B cell (primary cell): ENCODE data around the gene RAP1GAP. TPM values are rescaled to one million over a fixed set of nuclear protein-coding genes. Genes with fewer than 3 reads are reported as not detected.

Experiments
- ATAC-seq: fragments of 200-7000 bp; cut with Tn5 transposase; one replicate; pipeline ENCODE4 v1.10.0; 2021; ENCODE audit warnings: low read depth, mild to moderate bottlenecking, moderate number of reproducible peaks, moderate library complexity
- CTCF ChIA-PET: fragments of 350-600 bp; sonication (Branson Sonifier 250); formaldehyde crosslinking; loops from one replicate; lab custom pipeline; 2021; ENCODE audit warnings: antibody characterized with exemption, inconsistent platforms; lab: Charles Lee
- POLR2A ChIA-PET: fragments of 350-600 bp; sonication (Branson Sonifier 250); formaldehyde crosslinking; loops from one replicate; lab custom pipeline; 2021; ENCODE audit warnings: antibody characterized with exemption; lab: Charles Lee
- DNase-seq: peaks from one replicate; pipeline ENCODE4 v3.0.0; 2013
- H2AFZ ChIP-seq: 2 replicates; pipeline ENCODE4 v1.6.1; 2012; ENCODE audit warnings: mild to moderate bottlenecking, low read depth, low read length; ENCODE audit not compliant: insufficient read depth, poor library complexity, severe bottlenecking
- H3K27ac ChIP-seq, 2 donors: 1 replicate in 1 of 2; 2 replicates in 1 of 2; pipeline ENCODE4 v1.5.1; 2012 to 2013; ENCODE audit warnings: low read length in 2 of 2, mild to moderate bottlenecking in 2 of 2, moderate library complexity in 1 of 2
- H3K27me3 ChIP-seq, 4 experiments: fragments of 200-600 bp in 1 of 4; sonication (generic) in 1 of 4; replicated peaks in 1 of 4; 1 replicate in 2 of 4; 2 replicates in 2 of 4; pipeline versions ENCODE4 v1.6.1 to v1.7.0; 2013 to 2016; ENCODE audit warnings: low read length in 3 of 4, mild to moderate bottlenecking in 2 of 4, mixed read lengths in 1 of 4, moderate library complexity in 1 of 4; ENCODE audit not compliant: insufficient read depth in 4 of 4, control insufficient read depth in 3 of 4; ENCODE audit errors: control extremely low read depth in 1 of 4
- H3K36me3 ChIP-seq, 2 experiments: replicated peaks in 1 of 2; 1 replicate in 1 of 2; 2 replicates in 1 of 2; pipeline versions ENCODE4 v1.6.1 to v1.7.1; 2013; ENCODE audit warnings: low read length in 1 of 2; ENCODE audit not compliant: insufficient read depth in 2 of 2, control insufficient read depth in 1 of 2; ENCODE audit errors: control extremely low read depth in 1 of 2, extremely low read depth in 1 of 2
- H3K4me1 ChIP-seq, 2 donors: fragments of 200-600 bp in 1 of 2; sonication (generic) in 1 of 2; 1 replicate in 1 of 2; 2 replicates in 1 of 2; pipeline versions ENCODE4 v1.5.1 to v1.6.1; 2013 to 2017; ENCODE audit warnings: low read length in 2 of 2; ENCODE audit not compliant: control insufficient read depth in 2 of 2, insufficient read depth in 2 of 2
- H3K4me2 ChIP-seq: replicated peaks from 2 replicates; pipeline ENCODE3; 2012; ENCODE audit warnings: mild to moderate bottlenecking, low read depth, low read length; ENCODE audit not compliant: poor library complexity, severe bottlenecking
- H3K4me3 ChIP-seq, 5 experiments: fragments of 200-600 bp in 1 of 5; sonication (generic) in 1 of 5; 1 replicate in 3 of 5; 2 replicates in 2 of 5; pipeline versions ENCODE4 v1.5.1 to v1.7.0; 2011 to 2016; ENCODE audit warnings: low read length in 4 of 5, mild to moderate bottlenecking in 4 of 5, low read depth in 2 of 5, control low read depth in 1 of 5, moderate library complexity in 1 of 5; ENCODE audit not compliant: insufficient read depth in 1 of 5; ENCODE audit errors: control extremely low read depth in 1 of 5, extremely low read depth in 1 of 5
- H3K79me2 ChIP-seq: fragments of 200-600 bp; sonication (generic); one replicate; pipeline ENCODE4 v1.6.0; 2016; ENCODE audit warnings: low read length; ENCODE audit not compliant: control insufficient read depth, insufficient read depth
- H3K9ac ChIP-seq: fragments of 200-600 bp; sonication (generic); 2 replicates; pipeline ENCODE4 v1.6.1; 2017; ENCODE audit warnings: mild to moderate bottlenecking, low read length, moderate library complexity
- H3K9me3 ChIP-seq, 3 donors: one replicate each; pipeline versions ENCODE4 v1.6.1 to v1.7.1; 2013; ENCODE audit warnings: low read length in 2 of 3; ENCODE audit not compliant: control insufficient read depth in 2 of 3, insufficient read depth in 1 of 3; ENCODE audit errors: control extremely low read depth in 1 of 3
- H4K20me1 ChIP-seq: 2 replicates; pipeline ENCODE4 v1.6.0; 2012; ENCODE audit warnings: mild to moderate bottlenecking, low read length; ENCODE audit not compliant: insufficient read depth, control insufficient read depth, poor library complexity, severe bottlenecking
- H3K27ac Mint-ChIP-seq: one replicate; pipeline ENCODE4 v1.8.0; 2021; ENCODE audit warnings: mixed read lengths
- H3K27me3 Mint-ChIP-seq: one replicate; pipeline ENCODE4 v1.8.0; 2021; ENCODE audit warnings: mixed read lengths
- H3K4me1 Mint-ChIP-seq: one replicate; pipeline ENCODE4 v1.8.0; 2021; ENCODE audit warnings: mixed read lengths
- H3K4me3 Mint-ChIP-seq: one replicate; pipeline ENCODE4 v1.8.0; 2021; ENCODE audit warnings: mixed read lengths
- H3K9me3 Mint-ChIP-seq: one replicate; pipeline ENCODE4 v1.8.0; 2022; ENCODE audit warnings: mixed read lengths; ENCODE audit not compliant: insufficient read depth
- CTCF ChIP-seq: fragments of 200-600 bp; IDR thresholded peaks from one replicate; pipeline ENCODE4 v1.8.0; 2022; ENCODE audit warnings: antibody characterized with exemption, mild to moderate bottlenecking
- EZH2 ChIP-seq: IDR thresholded peaks from 2 replicates; pipeline ENCODE4 v1.6.1; 2012; ENCODE audit warnings: borderline replicate concordance, low read depth, mild to moderate bottlenecking, moderate library complexity, low read length; ENCODE audit not compliant: insufficient read depth, poor library complexity, severe bottlenecking
- WGBS: methylation state at CpG from one replicate; pipeline ENCODE4 v1.1.5; 2013; ENCODE audit warnings: missing lambda C conversion rate; ENCODE audit not compliant: insufficient coverage; 5-methylcytosine and 5-hydroxymethylcytosine counted together
- intact Hi-C: fragments of 100-400 bp; cut with micrococcal nuclease; formaldehyde crosslinking; loops from one replicate; pipeline ENCODE4 v1.10.0; 2022
- polyA plus RNA-seq: library from polyadenylated mRNA; depleted of rRNA; stranded (reverse); fragments of >200 nt; gene quantifications from 2 replicates; pipeline ENCODE4 v1.2.3, GENCODE V29; 2012
- total RNA-seq, 2 donors: library from RNA; stranded (reverse); fragments of 120-200 nt in 1 of 2; gene quantifications; 1 replicate in 1 of 2; 2 replicates in 1 of 2; pipeline versions ENCODE4 v1.2.3 to v1.2.4, GENCODE V29; 2013 to 2022

The RAP1GAP gene
- total and polyA plus RNA-seq, 2 donors (not counting 1 experiment from before 2014, with no cell fraction given), result 0.07 to 0.09 TPM

GRCh38 chr1:21644348-21644747 is 24.8 kb downstream of the RAP1GAP start:
- WGBS, result 95% methylated on average over 10 of the region's 10 CpGs
- POLR2A ChIA-PET, result no interaction called here

GRCh38 chr1:21643624-21644023 is 25.5 kb downstream of the RAP1GAP start:
- Histone ChIP-seq H3K4me2 (no peak overlapping the region), H3K36me3 (no peaks in the 10 kb centered on the region), H3K27ac (no peak overlapping the region), H3K9me3 (peaks cover 0 to 5% (median 0%) of the 10 kb centered on the region in 3 donors), H3K9ac (no peak overlapping the region), H3K4me1 (no peaks in the 10 kb centered on the region), H4K20me1 (no peaks in the 10 kb centered on the region), H3K79me2 (no peaks in the 10 kb centered on the region), H3K27me3 (peaks cover 0 to 34% (median 8%) of the 10 kb centered on the region in 4 experiments), H2AFZ (no peak overlapping the region), H3K4me3 (no peak overlapping the region)
- no peak for DNase-seq
- no peak overlapping the region for H3K27ac Mint-ChIP-seq
- peaks cover 51% of the 10 kb centered on the region for H3K27me3 Mint-ChIP-seq
- ChIA-PET CTCF (no interaction called here), POLR2A (no interaction called here)
- WGBS, result 100% methylated on average over 2 of the region's 5 CpGs
- no peak for ATAC-seq
- no peaks in the 10 kb centered on the region for H3K9me3 Mint-ChIP-seq
- TF ChIP-seq EZH2 (no peak), CTCF (no peak)
- intact Hi-C loops, result no loop called here
- H3K4me1 Mint-ChIP-seq, result no peaks in the 10 kb centered on the region
- H3K4me3 Mint-ChIP-seq, result no peak overlapping the region

More at GRCh38 chr1:21644348-21644747, 24.8 kb downstream of the RAP1GAP start:
- no peak for DNase-seq
- Histone ChIP-seq H3K9me3 (peaks cover 0 to 5% (median 0%) of the 10 kb centered on the region in 3 donors), H2AFZ (no peak overlapping the region), H3K4me2 (no peak overlapping the region), H3K9ac (no peak overlapping the region), H3K27ac (no peak overlapping the region), H3K27me3 (peaks cover 0 to 41% (median 12%) of the 10 kb centered on the region in 4 experiments), H4K20me1 (no peaks in the 10 kb centered on the region), H3K36me3 (no peaks in the 10 kb centered on the region), H3K79me2 (no peaks in the 10 kb centered on the region), H3K4me1 (no peaks in the 10 kb centered on the region), H3K4me3 (no peak overlapping the region)
- no peak overlapping the region for H3K4me3 Mint-ChIP-seq
- no peaks in the 10 kb centered on the region for H3K9me3 Mint-ChIP-seq
- H3K27me3 Mint-ChIP-seq, result peaks cover 55% of the 10 kb centered on the region
- no peak overlapping the region for H3K27ac Mint-ChIP-seq
- no peak for ATAC-seq
- no peak for TF ChIP-seq CTCF
- TF ChIP-seq EZH2, result no peak
- intact Hi-C loops, result no loop called here
- CTCF ChIA-PET, result no interaction called here
- no peaks in the 10 kb centered on the region for H3K4me1 Mint-ChIP-seq
